Stimulated activated CD4-positive, alpha-beta T cell treated with anti-CD3 and anti-CD28 coated beads, Interleukin-1b, Interleukin-23, amount 100 ng/mL, for 24 hours (primary cell): Measurements from ENCODE around the gene ZWILCH.
A peak's percentile ranks its signal among the peaks of the same experiment; 100 is the strongest.

Source experiments
- DNase-seq, 4 experiments: peaks; one replicate each; pipeline ENCODE4 v3.0.0-alpha.2; 2020; ENCODE audit warnings: low read depth in 4 of 4, low spot score in 1 of 4

Gene ZWILCH

GRCh38 chr15:66542896-66543295 is 37.8 kb downstream of the ZWILCH start:
- DNase-seq, result no peak

- DNase-seq, result no peak
Measured at GRCh38 chr15:66545255-66545654, 40.1 kb downstream of the ZWILCH start.

DNA sequence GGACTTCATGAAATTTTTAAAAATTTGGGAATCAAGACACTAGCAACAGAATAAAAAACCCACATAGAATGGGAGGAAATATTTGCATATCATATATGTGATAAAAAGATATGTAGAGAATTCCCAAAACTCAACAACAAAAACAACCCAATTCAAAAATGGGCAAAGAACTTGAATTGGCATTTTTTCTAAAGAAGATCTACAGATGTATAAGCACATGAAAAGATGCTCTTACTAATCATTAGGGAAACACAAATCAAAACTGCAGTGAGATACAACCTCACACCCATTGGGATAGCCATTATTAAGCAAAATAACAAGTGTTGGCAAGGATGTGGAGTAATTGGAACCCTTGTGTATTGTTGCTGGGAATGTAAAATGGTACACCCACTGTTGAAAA is 50.6 kb downstream of the ZWILCH start:
- no peak for DNase-seq

- DNase-seq, result no peak
Measured at GRCh38 chr15:66558271-66558670, 53.1 kb downstream of the ZWILCH start.

DNA sequence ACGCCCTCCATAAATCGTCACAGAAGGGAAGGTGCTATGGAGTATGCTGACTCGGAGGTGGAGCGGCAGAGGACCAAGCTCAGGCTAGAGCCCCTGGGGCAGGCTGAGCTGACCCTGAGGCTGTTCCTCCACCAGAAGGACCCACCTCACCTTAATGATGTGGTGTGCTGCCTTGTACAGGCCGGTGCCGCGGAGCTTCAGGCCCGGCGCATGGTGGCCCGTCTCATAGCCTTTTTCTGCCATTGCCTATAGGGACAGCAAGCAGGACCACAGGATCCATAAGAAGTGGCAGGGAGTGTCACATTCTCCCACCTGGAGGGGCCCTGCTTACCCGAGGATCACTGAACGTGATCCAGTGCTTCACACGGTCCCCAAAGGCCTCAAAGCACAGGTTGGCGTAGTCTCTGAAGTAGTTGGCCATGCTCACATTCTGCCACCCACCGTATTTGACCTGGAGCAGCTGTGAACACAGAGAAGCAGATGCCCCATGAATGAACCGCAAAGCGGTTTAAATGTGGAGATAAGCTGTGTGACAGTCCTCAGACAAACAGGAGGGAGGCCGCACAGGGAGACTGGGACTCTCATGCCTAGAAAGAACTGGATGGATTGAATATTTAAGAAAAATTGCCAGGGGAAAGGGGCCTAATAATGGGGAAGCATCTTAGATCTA is 55.9 kb downstream of the ZWILCH start:
- DNase-seq, result no peak

DNA sequence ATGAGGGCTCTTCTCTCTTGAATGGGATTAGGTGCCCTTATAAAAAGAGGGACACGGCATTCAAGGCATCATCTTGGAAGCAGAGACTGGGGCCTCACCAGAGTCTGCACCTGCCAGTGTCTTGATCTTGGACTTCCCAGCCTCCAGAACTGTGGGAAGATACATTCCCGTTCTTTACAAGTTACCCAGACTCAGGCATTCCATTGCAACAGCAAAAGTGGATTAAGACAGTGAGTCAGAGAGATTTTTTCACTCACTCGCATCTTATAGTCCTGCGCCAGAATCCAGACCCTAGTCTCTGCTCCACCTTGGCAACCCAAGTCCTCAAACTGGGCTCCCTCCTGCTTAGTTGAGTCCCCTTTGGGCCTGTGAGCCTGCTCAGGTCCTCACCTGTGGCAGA is 58.0 kb downstream of the ZWILCH start:
- DNase-seq, result no peak

DNA sequence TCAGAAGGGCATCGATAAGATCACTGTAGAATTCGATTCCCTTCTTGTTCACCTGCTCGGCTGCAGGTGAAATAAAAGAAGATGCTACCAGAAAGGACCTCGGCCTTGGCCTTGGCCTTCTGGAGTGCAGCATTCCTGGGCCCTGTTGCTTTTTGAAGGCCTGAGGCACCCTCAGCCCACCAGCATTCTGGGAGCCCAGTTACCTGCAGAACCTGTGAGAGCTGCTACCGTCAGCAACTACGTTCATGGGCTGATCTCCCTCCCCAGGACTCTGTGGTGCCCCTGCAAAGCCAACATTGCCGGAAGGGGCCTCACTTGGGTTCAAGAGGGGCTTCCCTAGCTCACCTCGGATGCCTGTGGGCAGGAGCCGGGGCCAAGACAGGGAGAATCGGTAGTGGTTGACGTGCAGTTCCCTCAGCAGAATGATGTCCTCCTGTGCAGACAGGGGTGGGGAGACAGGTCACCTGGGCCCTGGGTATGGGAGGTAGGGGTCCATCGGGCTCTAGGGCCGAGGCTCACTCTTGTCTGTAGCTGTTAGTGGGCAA is 58.5 kb downstream of the ZWILCH start:
- DNase-seq, result no peak

DNA sequence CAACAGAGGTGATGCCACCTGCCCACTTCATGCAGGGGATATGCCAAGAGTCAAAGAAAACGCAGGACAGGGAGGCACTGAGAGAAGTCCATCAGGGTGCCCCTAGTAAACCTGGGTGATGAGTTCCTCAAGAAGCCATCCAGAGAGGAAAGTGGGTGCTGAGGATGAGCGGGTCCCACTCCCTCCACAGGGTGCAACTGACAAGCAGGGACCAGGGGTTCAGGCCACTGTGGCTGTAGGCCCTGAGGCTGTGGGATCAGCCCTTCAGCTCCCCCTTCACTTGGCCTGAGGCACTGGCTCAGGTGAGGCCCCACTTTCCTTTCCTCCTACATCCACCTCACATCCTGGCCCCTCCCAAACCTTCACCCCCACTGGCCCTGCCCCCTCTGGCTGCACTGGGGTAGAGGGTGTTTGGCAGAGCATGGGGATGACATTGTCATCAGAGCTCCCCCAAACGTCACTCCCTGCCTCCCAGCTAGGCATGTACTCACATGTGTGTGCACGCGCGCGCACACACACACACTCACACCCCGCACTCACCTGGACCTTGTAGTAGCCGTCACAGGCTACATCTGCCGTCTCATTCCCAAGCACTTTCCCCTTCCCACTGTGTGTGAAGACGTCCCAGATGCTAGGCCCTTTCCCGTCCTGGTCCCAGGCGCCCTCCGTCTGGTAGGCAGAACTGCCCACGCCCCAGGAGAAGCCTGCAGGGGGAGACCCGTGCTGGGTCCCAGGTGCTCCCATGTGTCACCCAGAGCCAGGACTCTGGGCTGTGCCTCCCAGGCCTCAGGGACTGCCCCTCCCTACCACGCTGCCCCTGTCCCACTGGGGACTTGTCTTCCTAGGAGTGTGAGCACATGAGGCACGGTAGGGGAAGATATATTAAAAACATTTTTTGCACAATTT is 59.3 kb downstream of the ZWILCH start:
- DNase-seq, result no peak

DNA sequence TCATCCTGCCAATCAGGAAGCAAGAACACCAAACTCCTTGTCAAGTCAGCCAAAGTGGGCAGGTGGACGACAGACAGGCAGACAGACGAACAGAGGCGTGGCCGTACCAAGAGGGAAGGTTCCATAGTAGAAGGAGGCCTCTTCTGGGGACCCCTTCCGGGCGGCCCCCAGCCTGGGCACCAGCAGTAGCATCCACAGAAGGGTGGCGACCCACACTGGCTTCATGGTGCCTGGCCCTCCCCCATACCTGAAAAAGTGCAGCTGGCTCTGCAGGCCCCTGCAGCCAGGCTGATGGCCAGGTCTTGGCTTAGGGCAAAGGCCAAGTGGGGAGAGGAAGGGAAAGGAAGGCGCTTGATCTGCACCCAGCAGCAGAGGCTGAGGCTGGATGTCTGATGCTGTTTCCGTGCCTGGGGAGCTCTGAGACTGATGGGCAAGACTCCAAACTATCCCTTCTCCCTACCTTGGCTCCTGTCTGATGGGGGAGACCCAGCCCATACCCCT is 60.1 kb downstream of the ZWILCH start:
- DNase-seq, result no peak

- no peak for DNase-seq
Measured at GRCh38 chr15:66565741-66566144, 60.6 kb downstream of the ZWILCH start, which contains the start of gene LCTL. Gene LCTL, minus strand, starts transcription at chr15:66565998. Its CDS starts 633 bp downstream, at chr15:66565365.

GRCh38 chr15:66566963-66567531 is 61.9 kb downstream of the ZWILCH start:
- peak; percentile 11 to 49 (median 21) for DNase-seq

GRCh38 chr15:66567897-66568296 is 62.8 kb downstream of the ZWILCH start:
- DNase-seq, result no peak

DNA sequence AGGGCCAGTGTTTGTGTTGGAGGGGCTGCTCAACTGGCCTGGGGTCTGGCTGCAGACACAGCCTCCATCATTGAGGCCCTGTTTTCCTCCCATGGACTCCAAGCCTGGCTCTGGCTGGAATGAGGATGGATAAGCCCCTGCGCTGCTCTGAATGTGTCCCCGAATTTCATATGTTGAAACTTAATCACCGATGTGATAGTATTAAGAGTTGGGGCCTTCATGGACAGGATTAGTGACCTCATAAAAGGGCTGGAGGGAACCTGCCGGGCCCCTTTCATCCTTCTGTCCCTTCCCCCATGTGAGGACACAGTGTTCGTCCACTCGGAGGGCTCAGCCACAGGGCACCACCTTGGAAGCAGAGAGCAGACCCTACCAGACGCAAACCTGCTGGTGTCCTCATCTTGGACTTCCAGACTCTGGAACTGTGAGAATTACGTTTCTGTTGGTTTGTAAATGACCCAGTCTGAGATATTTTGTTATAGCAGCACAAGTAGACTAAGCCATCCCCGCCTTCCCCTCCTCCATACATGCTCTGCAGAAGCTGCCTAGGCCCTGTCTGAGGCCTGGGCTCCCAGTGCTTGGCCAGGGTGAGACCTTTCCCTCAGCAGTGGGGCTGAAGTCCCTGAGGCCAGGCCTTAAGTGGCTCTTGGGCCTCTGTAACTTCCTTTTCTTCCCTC is 64.5 kb downstream of the ZWILCH start:
- DNase-seq, result no peak

DNA sequence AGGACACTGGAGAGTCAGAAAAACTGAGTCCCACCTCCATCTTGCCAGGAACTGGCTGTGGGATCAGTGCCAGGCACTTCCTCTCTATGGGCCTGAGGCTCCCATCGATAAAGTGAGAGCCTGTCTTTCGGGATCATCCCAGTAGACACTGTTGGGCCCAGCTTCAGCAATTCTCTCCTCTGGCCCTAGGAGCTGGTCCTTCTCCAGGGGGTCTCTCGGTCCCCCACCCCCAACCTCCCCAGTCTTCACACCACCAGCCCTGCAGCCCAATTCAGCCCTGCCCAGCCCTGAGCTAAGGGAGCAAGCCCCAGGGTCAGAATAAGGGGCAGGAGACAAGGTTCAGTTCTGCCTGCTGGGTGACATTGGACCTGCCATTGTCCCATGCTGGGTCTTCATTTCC is 65.2 kb downstream of the ZWILCH start:
- DNase-seq, result no peak

GRCh38 chr15:66570842-66571478 is 65.8 kb downstream of the ZWILCH start:
- no peak for DNase-seq

DNA sequence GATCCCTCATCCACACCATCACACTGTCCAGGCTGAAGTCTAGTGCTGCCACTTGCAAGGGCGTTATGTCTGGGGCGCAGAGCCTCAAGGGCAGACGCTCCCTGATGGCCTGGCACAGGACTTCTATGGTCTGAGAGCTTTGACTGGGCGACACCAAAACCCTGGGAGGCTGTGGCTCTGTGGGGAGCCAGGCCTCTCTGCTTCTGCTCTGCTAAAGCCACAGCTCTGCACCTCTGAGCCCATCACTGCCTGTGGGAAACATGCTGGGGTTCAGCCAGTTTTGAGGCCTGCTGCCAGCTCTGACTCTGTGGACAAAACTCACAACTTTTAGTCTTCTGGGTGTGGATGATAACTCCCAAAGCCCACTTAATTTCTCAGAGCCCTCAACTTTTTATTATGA is 67.0 kb downstream of the ZWILCH start:
- no peak for DNase-seq

- no peak for DNase-seq
Measured at GRCh38 chr15:66573348-66573718, 68.2 kb downstream of the ZWILCH start.

- no peak for DNase-seq
Measured at GRCh38 chr15:66573719-66574595, 68.8 kb downstream of the ZWILCH start.

- no peak for DNase-seq
Measured at GRCh38 chr15:66574596-66574950, 69.4 kb downstream of the ZWILCH start.
